HG03342 (cell line): ENCODE measurements around the gene KCNC2.
"Not testable (repeated sequence)": the region's sequence is repeated elsewhere in the genome, so short reads cannot be mapped to it uniquely, and the experiment has no call there.

Experiments
- ATAC-seq: cut with Tn5 transposase; IDR thresholded peaks from one replicate; pipeline ENCODE4 v1.9.1; 2021; ENCODE audit warnings: mild to moderate bottlenecking, moderate library complexity; ENCODE audit not compliant: unreplicated experiment

KCNC2 gene

DNA sequence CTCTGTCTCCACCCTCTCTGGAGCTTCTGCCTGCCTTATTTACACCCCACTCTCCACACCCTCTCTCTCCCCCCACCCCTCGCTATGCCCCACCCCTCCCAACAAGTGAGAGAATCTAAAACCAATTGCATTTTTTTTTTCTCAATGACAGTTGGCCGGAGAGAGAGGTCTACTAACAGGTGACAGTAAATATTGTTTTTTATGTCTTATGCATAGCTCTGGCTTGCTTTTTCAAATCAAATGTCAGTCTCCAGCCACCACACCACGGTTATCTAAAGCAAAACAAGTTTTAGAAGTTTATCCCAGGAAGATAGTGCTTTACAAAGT is at the start of gene KCNC2:
TSS of gene KCNC2 (minus strand) at position 28 of the 327 bp plus-strand sequence.
- ATAC-seq: no peak

DNA sequence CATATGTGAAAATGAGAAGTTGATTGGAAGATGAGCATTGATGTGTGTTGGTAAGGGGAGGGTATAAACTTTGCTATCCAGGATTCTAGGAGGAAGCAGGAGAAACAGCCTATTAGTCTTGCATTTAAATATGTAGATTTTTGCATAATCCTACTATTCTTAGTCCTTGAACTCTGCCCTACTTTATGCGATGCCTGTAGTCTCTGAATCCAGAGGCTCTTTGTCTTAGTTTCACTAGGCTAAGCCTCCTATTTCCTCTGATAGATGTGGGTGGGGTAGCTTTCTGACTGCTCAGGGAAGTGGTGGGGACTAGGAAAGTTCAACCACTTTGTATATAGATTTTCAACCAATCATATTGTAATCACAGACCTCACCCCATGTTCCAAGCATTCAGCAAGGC is 49.5 kb upstream of the KCNC2 start:
- no peak for ATAC-seq

DNA sequence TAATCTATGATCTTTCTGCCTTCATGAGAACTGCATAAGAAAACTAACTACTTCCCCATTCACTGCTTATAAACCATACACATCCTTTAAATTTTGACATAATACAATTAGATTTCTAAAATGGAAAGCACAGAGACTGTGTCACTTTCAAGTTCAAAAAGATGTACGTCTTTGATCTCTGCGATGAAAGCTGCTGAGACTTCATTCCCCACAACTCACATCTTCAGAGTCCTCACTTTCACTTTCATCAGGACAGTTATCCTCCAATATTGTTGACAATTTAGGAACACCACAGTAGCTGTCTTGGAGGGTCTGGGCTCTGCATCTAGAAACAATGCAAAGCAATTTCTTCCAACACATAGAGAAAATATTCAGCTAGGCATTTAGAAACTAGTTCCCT is 47.9 kb upstream of the KCNC2 start:
- ATAC-seq: no peak

DNA sequence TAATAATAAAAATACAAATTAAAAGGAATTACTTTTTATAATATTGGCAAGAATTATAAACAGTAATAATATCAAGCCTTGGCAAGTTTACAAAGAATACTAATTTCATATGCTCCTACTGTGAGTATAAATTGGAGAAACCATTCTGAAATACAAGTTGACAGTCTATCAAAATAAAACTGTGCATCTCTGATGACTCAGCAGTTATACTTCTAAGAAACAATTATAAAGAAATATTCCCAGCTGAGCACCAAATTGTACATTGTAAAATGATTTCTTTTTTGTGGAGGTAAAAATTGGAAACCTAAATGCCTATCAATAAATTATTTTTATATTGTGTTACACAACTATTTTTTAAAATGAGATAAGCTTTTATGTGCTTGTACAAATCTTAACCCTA is 35.5 kb upstream of the KCNC2 start:
- ATAC-seq: no peak

DNA sequence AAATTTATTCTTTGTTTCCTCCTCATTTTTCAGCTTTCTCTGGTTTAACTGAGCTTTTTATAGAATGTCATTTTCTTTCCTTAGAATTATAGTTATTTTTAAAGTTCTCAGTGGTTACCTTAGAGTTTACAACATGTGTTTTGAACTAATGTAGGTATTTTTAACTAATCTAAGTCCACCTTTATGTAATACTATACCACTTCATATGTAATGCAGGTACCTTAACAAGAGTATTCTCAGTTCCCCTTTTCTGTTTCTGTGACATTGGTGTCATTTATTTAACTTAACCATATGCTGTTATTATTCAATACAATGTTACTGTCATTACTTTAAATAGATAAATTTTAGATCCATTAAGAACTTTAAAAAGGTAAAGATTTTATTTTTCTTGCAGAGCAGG is 30.3 kb upstream of the KCNC2 start:
- ATAC-seq: peak; percentile 86

DNA sequence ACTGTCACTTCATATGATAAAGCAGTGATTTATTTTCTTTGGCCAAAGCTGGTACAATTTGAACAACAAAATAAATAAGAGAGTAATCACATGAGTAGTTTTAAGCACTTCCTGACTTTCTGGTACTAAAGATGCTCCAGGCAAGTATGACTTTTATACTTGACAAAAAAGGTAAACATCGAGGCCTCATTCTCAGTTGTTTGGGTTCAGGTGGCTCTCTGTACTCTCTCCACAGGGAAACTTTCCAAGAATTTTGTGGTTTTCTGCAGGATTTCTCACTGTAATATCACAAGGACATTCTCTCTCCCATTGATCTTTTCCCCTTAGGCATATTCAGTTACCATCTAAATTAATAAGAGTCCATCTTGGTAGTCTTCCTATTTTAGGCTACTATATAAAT is 26.6 kb upstream of the KCNC2 start:
- no peak for ATAC-seq

DNA sequence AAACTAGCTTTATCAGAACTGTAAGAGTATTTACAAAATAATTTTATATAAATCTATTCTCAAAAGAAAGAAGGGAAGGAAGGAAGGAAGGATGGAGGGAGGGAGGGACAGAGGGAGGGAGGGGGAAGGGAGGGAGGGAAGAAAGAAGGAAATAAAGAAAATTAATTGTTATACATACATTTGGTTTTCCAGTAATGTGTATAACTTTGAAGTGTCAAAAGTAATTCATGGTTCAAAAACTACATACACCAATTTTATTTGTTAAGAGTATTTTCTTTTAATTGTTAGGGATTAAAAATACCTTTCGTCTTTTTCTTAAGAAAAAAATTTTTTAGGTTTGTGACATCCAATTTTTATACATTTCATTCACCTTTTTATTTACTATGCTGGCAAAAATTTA is 17.5 kb upstream of the KCNC2 start:
- no peak for ATAC-seq

DNA sequence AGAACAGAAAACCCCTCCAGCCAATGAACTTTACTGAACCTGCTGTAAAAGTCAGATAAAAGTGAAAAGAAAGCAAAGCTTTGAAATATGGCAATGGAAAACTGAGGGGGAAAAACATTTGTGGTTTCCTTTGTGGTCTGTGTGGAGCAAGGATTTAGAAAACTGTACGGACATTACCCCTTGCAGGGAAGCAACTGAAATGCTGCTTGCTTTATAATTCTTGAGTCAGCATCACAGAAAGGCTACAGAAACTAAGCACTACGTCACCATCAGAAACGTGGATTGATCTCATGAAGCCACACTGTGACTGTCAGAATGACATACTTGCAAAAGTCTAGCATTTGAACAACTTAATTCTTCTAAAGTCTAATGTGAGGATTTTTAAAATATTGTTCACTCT is 2.4 kb upstream of the KCNC2 start:
- no peak for ATAC-seq

DNA sequence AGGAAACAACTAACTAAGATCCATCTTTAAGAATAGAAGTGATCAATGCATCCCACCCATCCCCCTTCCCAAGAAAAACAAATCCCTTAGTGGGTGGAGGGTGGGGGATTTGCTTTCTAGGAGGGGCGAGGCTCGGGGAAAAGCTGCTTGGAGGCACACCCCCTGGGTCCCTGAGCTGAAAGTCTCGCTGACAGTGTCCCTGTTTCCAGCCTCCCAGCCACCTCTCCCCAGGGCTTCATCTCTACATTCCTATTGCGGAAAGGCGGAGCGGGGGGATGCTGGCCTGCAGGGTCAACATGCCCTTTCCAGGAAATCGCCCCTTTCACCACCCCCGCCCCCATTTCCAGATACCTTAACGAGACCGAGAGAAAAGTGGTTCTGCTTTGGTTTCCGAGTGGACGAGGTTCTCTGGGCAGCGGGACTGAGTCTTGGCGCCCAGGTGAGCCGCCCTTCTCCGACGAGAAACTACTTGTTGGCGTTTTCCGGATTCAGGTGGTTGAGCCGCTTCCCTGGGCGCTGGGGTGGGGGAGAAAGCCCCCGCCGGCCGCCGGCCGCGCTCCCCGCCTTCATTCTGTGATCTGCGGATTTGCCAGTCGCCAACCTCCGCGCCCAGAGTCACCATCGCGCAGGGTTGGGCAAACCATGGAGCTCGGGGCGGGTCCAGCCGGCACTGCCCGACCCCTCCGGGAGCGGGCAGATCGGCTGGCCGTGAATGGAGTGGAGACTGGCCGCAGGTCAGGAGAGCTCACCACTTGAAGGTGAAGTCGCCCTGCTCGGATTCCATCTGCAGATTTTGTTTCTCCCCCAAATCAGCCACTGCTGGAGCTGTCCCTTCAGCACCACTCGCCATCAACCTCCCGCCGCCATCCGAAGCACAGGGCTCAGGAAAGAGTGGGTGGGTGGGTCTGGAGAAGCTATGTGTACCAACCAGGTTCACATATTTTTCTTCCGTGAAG is 505 bp downstream of the KCNC2 start:
- no peak for ATAC-seq

DNA sequence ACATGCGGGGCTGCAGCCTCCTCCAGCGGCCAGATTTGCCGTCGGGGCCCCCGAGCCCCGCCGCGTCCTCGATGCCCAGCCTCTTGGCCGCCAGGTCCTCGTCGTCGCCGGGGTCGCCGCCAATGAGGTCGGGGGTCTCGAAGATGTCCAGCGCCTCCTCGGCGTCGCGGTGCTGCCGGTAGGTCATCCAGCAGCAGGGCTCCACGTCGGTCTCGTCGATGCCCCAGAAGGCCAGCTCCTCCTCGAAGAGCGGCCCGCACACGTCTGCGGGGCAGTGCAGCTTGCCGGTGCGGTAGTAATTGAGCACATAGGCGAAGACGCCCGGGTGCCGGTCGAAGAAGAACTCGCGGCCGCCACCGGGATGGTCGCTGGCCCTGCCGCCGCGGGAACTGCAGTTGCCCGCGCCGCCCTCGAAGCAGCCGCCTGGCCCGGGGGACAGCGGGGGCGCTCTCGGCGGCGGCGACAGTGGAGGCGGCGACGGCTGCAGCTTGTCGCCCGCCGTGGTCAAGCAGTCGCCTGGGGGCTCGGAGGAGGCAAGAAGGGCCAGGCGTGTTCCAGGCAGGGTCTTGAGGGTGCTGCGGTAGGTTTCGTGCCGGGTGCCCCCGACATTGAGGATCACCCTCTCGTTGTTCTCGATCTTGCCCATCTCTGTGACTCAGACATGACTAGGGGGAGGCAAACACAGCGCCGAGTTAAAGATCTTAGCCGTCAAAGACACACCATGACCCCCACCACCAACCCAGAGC is 2.1 kb downstream of the KCNC2 start:
- no peak for ATAC-seq

DNA sequence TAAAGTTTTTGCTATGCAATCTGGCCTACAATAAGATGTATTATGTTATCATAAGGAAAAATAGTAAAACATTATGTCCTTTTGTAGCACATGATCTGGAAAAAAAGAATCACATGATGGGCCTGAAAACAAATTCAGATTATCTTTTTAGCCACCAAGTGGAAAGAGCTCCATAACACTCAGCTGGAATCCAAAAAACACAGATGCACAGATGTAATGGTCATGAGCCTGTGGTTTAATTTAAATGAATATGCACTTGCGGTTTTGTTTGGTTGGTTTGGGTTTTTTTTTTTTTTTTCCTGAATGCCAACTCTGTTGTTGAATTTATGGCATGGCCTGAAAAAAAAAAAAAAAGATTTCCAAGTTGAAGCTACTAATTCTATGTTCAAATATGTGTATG is 4.1 kb downstream of the KCNC2 start:
- no peak for ATAC-seq

DNA sequence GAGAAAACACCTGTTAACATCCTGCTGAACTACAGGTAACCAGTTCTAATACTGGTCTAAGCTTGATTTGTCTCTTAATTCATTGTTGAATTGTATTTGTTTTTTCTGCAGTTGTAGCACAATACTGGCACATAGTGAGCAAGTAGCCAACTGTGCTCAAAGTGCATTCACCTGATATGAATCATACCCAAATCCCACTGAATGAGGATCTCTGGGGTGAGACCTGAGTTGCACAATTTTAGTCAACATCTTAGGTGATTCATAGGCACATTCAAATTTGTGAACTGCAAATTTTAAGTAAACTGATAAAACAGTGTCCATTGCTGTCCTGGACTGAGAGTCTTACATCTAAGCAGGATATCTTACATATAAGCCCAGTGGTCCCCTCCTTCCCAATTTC is 12.8 kb downstream of the KCNC2 start:
- no peak for ATAC-seq

DNA sequence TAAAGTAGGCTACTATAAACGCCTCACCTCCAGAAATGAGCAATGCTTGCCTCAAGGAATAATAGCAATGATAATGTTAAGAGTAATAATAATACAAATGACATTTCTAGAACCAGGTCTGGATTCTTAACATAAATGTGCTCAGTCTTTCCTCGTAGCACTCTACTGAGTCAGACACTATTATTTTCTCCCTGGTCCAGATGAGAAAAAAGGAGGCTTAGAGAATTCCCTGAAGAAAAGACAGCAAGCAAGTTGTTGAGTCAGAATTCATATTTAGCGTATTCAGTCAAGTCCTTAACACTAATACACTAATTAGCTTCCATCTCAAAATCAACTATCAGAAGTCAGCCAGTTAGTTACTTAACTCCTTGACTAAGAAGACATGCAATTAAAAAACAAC is 13.2 kb downstream of the KCNC2 start:
- no peak for ATAC-seq

DNA sequence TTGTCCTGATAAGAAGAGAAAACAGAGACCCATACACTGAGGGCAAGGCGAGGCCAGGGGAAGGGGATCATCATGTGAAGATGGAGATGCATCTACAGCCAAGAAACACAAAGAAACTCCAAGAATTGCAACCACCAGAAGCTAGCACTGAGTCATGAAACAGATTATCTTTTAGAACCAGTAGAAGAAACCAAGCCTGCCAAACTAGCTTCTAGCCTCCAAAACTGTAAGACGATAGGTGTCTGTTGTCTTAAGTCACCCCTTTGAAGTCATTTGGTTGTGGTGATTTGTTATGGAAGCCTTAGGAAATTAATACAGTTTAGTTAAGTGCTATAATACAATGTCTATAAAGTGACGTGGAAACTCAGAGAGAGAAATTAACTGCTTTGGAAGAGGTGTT is 15.4 kb downstream of the KCNC2 start:
- ATAC-seq: no peak

DNA sequence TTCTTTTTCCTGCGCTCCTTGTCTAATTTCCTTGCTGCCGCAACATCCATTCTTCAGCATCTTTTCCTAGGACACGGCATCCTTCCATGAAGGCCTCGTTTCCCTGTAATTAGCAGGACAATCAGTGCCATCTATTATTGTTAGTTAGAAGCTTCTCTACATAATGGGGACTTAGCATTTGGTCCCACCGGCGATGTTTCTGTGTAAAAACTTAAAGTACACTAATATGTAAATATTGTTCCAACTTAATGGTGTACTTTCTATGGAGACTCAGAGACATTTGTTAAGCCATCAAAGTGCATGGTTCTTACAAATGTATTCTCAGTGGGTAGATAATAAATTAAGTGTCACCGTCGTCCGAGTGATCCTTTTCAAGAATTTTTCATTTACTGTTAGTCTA is 17.4 kb downstream of the KCNC2 start:
- ATAC-seq: no peak

DNA sequence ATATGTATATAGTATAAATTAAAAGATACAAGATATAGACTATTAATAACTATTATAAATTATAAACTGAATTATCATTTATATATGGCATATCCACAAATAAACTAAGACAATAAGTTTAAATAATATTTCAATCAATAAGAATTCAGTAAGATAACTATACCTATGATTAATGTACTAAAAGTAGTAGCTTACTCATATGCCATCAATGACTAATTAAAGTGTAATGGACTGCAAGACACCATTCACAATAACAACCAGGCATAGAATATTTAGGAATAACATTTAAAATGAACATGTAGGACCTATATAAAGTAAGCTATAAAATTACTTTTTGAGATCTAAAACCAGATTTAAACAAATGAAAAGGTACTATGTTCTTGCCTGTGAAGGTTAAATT is 18.8 kb downstream of the KCNC2 start:
- ATAC-seq: no peak

DNA sequence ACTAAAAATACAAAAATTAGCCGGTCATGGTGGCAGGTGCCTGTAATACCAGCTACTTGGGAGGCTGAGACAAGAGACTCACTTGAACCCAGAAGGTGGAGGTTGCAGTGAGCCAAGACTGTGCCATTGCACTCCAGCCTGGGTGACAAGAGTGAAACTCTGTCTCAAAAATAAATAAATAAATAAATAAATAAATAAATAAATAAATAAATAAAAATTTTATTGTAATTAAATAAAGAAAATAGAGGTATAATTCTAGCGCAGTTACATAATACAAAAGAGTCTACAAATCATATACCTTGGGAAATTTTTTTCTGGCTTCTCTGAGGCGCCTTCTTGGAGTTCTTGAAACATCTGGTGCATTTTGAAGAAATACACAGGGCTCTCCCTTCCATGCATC is 23.8 kb downstream of the KCNC2 start:
- not testable (repeated sequence) for ATAC-seq

DNA sequence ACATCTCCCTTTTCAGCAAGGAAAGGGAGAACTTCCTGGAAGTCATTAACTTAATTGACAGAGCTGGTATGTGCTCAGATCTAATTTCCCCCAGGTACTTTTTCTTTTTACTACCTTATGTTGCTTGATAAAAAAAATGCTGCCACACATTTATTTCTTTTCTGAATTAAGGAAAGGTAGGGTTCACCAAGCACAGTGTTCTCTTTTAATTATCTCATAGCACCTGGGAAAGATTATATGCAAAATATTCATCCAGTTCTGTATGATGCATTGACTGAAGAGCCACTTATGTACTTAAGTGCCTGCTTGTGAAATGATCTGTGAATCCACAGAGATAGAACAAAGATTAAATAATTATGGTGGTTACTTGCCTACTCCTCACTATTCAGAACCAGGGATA is 25.1 kb downstream of the KCNC2 start:
- ATAC-seq: no peak

DNA sequence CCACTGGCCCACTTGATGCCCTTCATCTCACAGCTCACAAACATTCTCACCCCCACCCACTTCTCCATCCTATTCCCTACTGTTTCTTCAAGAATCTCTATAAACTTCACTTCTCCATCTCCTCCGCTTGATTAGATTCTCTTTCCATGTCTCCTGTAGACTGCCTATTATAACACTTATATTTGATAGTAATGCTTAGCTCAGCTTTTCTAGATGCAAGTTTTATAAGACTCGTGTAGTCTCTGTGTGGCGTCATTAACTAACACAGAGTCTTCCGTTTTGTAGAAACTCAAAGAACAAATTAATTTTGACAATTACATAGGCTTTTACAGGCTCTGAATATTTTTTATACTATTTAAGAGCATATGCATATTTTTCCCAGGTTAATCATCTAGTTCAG is 25.7 kb downstream of the KCNC2 start:
- no peak for ATAC-seq

DNA sequence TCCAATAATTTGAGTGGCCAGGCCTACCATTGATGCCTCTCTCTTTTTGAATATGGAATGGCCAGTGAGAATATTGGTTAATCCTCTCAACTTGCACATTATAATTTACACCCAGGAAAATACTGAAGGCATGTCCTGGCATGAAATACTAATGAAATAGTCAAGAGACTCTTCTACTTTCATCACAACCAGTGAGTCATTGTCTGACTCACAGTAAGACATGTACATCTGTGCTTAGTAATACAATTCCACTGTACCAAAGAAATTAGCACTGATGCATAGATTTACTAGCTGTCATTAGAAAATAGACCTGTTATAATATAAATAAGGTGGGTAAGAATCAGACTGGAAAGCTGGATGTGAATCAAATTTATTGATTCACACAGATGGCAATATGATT is 31.6 kb downstream of the KCNC2 start:
- peak; percentile 78 for ATAC-seq

DNA sequence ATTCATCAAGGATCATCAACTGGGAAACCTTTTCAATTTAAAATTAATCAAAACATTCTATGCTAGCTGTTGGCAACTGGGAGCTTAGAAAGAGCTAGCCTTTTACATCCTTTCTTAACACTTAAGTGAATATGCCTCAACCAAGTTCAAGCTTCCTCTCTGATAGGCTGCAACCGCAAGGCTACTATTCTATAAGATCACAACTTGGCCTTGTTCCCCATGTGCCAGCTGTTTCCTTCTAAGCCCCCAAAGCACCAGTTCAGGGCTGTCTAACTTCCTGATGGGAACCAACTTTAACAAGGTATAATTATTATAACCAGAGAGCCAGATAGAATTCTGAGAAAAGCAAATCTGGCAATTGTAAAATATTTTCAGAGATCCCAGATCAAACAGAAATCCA is 37.0 kb downstream of the KCNC2 start:
- no peak for ATAC-seq

DNA sequence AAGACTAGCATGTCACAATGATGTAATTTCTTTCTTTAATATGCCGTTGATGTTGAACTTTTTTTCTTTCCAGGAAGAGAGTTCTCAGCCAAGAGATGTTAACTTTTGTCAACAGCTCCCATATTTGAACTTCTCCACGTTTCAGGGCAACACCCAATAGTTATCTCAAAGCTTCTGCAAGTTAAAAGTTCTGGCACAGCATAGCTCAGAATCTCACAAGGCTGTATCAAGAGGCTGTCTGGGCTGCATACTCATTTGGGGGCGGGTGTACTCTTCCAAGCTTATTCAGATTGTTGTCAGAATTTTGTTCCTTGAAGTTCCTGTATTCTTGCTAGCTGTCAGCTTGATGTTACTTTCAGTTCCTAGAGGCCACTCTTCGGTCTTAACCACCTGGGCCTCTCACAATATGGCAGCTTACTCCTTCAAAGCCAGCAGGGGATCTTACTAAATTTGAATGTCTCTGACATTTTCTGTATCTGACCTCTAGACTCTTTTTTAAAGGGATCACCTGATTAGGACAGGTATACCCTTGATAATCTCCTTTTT is 38.9 kb downstream of the KCNC2 start:
- ATAC-seq: no peak
